HepG2 (cell line): ENCODE measurements around the gene FMC1. TPM values are rescaled to one million over a fixed set of nuclear protein-coding genes. Genes with fewer than 3 reads are reported as not detected.

Experiments used
- BCL3 ChIP-seq: sonication (generic); formaldehyde crosslinking; IDR thresholded peaks from 2 replicates; pipeline ENCODE4 v1.5.1; 2020; ENCODE audit warnings: mild to moderate bottlenecking, missing genetic modification reagents, moderate library complexity
- FOXO1 ChIP-seq: sonication (generic); formaldehyde crosslinking; IDR thresholded peaks from 2 replicates; pipeline ENCODE4 v1.4.0; 2020; ENCODE audit warnings: missing genetic modification reagents
- GABPA ChIP-seq, 2 experiments: IDR thresholded peaks; 2 replicates each; pipeline ENCODE4 v1.6.1; 2011 to 2016; ENCODE audit warnings: low read depth in 2 of 2, low read length in 1 of 2, missing biosample characterization in 1 of 2, missing genetic modification characterization in 1 of 2
- GATAD2A ChIP-seq: IDR thresholded peaks from 2 replicates; pipeline ENCODE4 v1.6.1; 2016
- HBP1 ChIP-seq: IDR thresholded peaks from 2 replicates; pipeline ENCODE4 v1.6.1; 2016; ENCODE audit warnings: low read depth, control low read depth
- KDM1A ChIP-seq: IDR thresholded peaks from 2 replicates; pipeline ENCODE4 v1.6.1; 2016; ENCODE audit warnings: missing compliant biosample characterization
- LCORL ChIP-seq, 2 experiments: fragments of 450-650 bp in 1 of 2; sonication (generic) in 1 of 2; formaldehyde crosslinking in 1 of 2; IDR thresholded peaks; 2 replicates each; pipeline versions ENCODE4 v1.5.0 to v1.6.1; 2017 to 2020; ENCODE audit warnings: antibody characterized with exemption in 1 of 2, missing genetic modification reagents in 1 of 2
- MIXL1 ChIP-seq: IDR thresholded peaks from 2 replicates; pipeline ENCODE4 v1.6.1; 2016
- MXD4 ChIP-seq: IDR thresholded peaks from 2 replicates; pipeline ENCODE4 v1.6.1; 2016; ENCODE audit warnings: mild to moderate bottlenecking, missing biosample characterization, missing genetic modification reagents
- NR1H2 ChIP-seq: sonication (generic); formaldehyde crosslinking; IDR thresholded peaks from 2 replicates; pipeline ENCODE4 v1.8.1; 2022; ENCODE audit warnings: low read depth, missing genetic modification reagents, borderline replicate concordance
- PRDM4 ChIP-seq: sonication (generic); formaldehyde crosslinking; IDR thresholded peaks from 2 replicates; pipeline ENCODE4 v1.9.0; 2021; ENCODE audit warnings: missing genetic modification reagents, borderline replicate concordance
- STAG1 ChIP-seq: sonication (generic); formaldehyde crosslinking; IDR thresholded peaks from 2 replicates; pipeline ENCODE4 v1.4.0; 2020; ENCODE audit warnings: missing genetic modification reagents
- THAP11 ChIP-seq: IDR thresholded peaks from 2 replicates; pipeline ENCODE4 v1.6.1; 2016; ENCODE audit warnings: missing biosample characterization, missing genetic modification reagents
- TRIM24 ChIP-seq: sonication (generic); formaldehyde crosslinking; IDR thresholded peaks from 2 replicates; pipeline ENCODE4 v1.8.0; 2022; ENCODE audit warnings: mild to moderate bottlenecking, missing genetic modification reagents
- ZNF124 ChIP-seq: sonication (generic); formaldehyde crosslinking; IDR thresholded peaks from 2 replicates; pipeline ENCODE4 v1.4.0; 2020; ENCODE audit warnings: missing genetic modification reagents
- ZNF260 ChIP-seq: sonication (generic); formaldehyde crosslinking; IDR thresholded peaks from 2 replicates; pipeline ENCODE4 v1.4.0; 2020; ENCODE audit warnings: missing genetic modification reagents, low read depth, mild to moderate bottlenecking, borderline replicate concordance
- ZNF263 ChIP-seq: sonication (generic); formaldehyde crosslinking; IDR thresholded peaks from 2 replicates; pipeline ENCODE4 v1.4.0; 2020; ENCODE audit warnings: missing genetic modification reagents
- ZNF282 ChIP-seq: fragments of 450-650 bp; IDR thresholded peaks from 2 replicates; pipeline ENCODE4 v1.6.1; 2018; ENCODE audit not compliant: partially characterized antibody
- ZNF30 ChIP-seq: sonication (generic); formaldehyde crosslinking; IDR thresholded peaks from 2 replicates; pipeline ENCODE4 v1.5.0; 2020; ENCODE audit warnings: mild to moderate bottlenecking, missing genetic modification reagents
- ZNF326 ChIP-seq: sonication (generic); formaldehyde crosslinking; IDR thresholded peaks from 2 replicates; pipeline ENCODE4 v1.4.0; 2020; ENCODE audit warnings: missing genetic modification reagents, borderline replicate concordance
- ZNF362 ChIP-seq: sonication (generic); formaldehyde crosslinking; IDR thresholded peaks from 2 replicates; pipeline ENCODE4 v1.4.0; 2020; ENCODE audit warnings: missing genetic modification reagents, mild to moderate bottlenecking, borderline replicate concordance
- ZNF460 ChIP-seq: sonication (generic); formaldehyde crosslinking; IDR thresholded peaks from 2 replicates; pipeline ENCODE4 v1.5.1; 2020; ENCODE audit warnings: missing genetic modification reagents, mild to moderate bottlenecking, borderline replicate concordance
- ZNF501 ChIP-seq: sonication (generic); formaldehyde crosslinking; IDR thresholded peaks from 2 replicates; pipeline ENCODE4 v1.5.1; 2020; ENCODE audit warnings: mild to moderate bottlenecking, moderate library complexity, missing genetic modification reagents
- ZNF616 ChIP-seq: sonication (generic); formaldehyde crosslinking; IDR thresholded peaks from 2 replicates; pipeline ENCODE4 v1.5.0; 2020; ENCODE audit warnings: low read depth, mild to moderate bottlenecking, missing genetic modification reagents
- ZZZ3 ChIP-seq: sonication (generic); formaldehyde crosslinking; IDR thresholded peaks from 2 replicates; pipeline ENCODE4 v1.4.0; 2020; ENCODE audit warnings: missing genetic modification reagents, mild to moderate bottlenecking, borderline replicate concordance
- polyA plus RNA-seq, 8 experiments: library from polyadenylated mRNA; depleted of rRNA in 3 of 8; stranded (reverse) in 7 of 8; unstranded in 1 of 8; fragments of >200 nt; fragmentation: Illumina TruSeq in 4 of 8; extraction: Trizol in 4 of 8; gene quantifications; 2 replicates each; pipeline versions ENCODE4 v1.2.1 to v1.2.3, GENCODE V29; 2011 to 2016; ENCODE audit warnings: low read depth in 4 of 8, missing spikeins in 1 of 8, mixed read lengths in 1 of 8; ENCODE audit not compliant: insufficient read depth in 1 of 8
- total RNA-seq, 5 experiments: library from RNA; depleted of rRNA; stranded (reverse); fragments of >200 nt; fragmentation: Illumina TruSeq; extraction: Trizol; gene quantifications; 2 replicates each; pipeline ENCODE4 v1.2.3, GENCODE V29; 2016; ENCODE audit warnings: low read depth in 1 of 5

Gene FMC1
- total and polyA plus RNA-seq, 2 of the 13 experiments (the other 11 are each of a cell fraction or from before 2014, with no cell fraction given), result 39.2 to 50.7 TPM

GRCh38 chr7:139321071-139321745, 19.9 kb upstream of the FMC1 start (continued):
- TF ChIP-seq PRDM4, result no peak
- no peak for TF ChIP-seq HBP1 (CRISPR knock-in tag)
- TF ChIP-seq ZZZ3, result no peak
- no peak for TF ChIP-seq KDM1A (CRISPR knock-in tag)
- no peak for TF ChIP-seq LCORL (IDR thresholded peaks at IDR 0.05)
- TF ChIP-seq LCORL (CRISPR knock-in tag; IDR thresholded peaks at IDR 0.05), result no peak
- no peak for TF ChIP-seq ZNF282
- TF ChIP-seq ZNF362 (CRISPR knock-in tag), result no peak
- TF ChIP-seq MXD4 (CRISPR knock-in tag), result 0 out of 2 replicates have a peak, but pooled peaks have one; percentile 36
- TF ChIP-seq GATAD2A (CRISPR knock-in tag), result 0 out of 2 replicates have a peak, but pooled peaks have one; percentile 22
- no peak for TF ChIP-seq ZNF30 (CRISPR knock-in tag)
- TF ChIP-seq THAP11 (CRISPR knock-in tag), result 0 out of 2 replicates have a peak, but pooled peaks have one; percentile 16
- TF ChIP-seq GABPA (IDR thresholded peaks at IDR 0.05; ENCODE audit: low read depth, low read length), result no peak
- peak; percentile 8; the same call in 1 of the 2 replicates for TF ChIP-seq GABPA (CRISPR knock-in tag; IDR thresholded peaks at IDR 0.05; ENCODE audit: low read depth)
- TF ChIP-seq BCL3, result no peak
- TF ChIP-seq ZNF460 (CRISPR knock-in tag), result no peak
- 0 out of 2 replicates have a peak, but pooled peaks have one; percentile 19 for TF ChIP-seq MIXL1 (CRISPR knock-in tag)
- TF ChIP-seq ZNF501 (CRISPR knock-in tag), result 0 out of 2 replicates have a peak, but pooled peaks have one; percentile 10
- TF ChIP-seq STAG1 (CRISPR knock-in tag), result peak; percentile 50
- TF ChIP-seq TRIM24 (CRISPR knock-in tag), result no peak
- 0 out of 2 replicates have a peak, but pooled peaks have one; percentile 26 for TF ChIP-seq ZNF124
- TF ChIP-seq ZNF260 (CRISPR knock-in tag), result no peak
- TF ChIP-seq ZNF263 (CRISPR knock-in tag), result peak; percentile 86
- TF ChIP-seq FOXO1 (CRISPR knock-in tag), result 0 out of 2 replicates have a peak, but pooled peaks have one; percentile 1
- TF ChIP-seq ZNF616 (CRISPR knock-in tag), result no peak
- no peak for TF ChIP-seq ZNF326 (CRISPR knock-in tag)
- TF ChIP-seq NR1H2 (CRISPR knock-in tag), result no peak
